ENCODE results near the gene ERBB2.
"Not testable (repeated sequence)": the region's sequence is repeated elsewhere in the genome, so short reads cannot be mapped to it uniquely, and the experiment has no call there.

The ERBB2 gene

DNA sequence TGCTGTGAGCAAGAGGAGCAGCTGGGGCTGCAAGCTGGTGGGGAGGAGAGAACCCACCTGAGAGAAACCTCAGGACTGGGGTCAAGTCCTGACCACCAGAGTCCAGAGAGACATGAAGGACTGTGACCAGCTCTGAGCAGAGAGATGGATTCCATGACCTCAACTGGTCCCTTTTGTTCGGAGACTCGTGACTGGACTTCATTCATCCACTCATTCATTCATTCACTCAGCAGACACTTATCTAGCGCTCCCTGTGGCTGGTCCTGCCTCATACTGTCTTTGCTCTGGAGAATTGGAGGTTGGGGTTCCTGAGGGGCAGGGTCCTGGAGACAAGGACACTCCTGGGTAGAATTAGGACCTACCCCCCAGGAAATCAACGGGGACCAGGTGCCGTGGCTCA is 4.0 kb downstream of the ERBB2 start:
- DNase-seq (ENCODE audit: low read depth), result no peak

DNA sequence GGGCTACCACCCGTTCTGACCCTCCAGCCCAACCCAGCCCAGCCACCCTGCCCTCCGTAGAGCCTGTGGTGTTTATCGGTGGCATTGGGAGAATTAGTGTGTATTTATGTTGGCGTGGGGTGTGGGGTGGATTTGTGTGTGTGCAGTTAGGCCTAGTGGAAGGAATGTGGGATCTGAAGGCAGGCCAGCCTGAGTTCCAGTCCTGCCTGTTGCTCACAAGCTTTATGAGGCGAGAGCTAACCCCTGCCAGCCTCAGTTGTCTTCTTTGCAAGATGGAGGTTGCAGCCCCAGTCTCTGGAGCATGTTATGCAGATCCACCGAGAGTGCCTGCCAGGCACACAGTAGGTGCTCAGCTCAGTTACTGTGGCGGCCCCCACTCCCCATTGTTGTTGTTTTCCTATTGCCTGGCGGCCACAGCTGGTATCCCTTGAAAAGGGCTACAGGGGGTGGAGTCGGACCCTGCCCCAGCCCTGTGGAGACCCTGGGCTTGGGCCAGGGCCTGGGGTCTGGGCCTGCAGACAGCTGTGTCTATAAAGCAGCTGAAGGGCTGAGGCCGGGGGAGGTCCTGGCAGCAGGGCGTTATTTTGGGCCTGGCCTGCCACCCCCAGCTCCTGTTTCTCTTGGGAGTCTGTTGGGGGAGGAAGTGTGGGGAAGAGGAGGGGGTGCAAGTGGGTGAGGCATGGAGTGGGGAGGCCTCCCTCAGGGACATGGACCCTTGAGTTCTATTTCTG is 5.1 kb downstream of the ERBB2 start:
- DNase-seq (ENCODE audit: low read depth), result no peak

- DNase-seq (ENCODE audit: low read depth), result no peak
Measured at GRCh38 chr17:39705786-39706348, 6.0 kb downstream of the ERBB2 start.

GRCh38 chr17:39706383-39706782 is 6.5 kb downstream of the ERBB2 start:
- no peak for DNase-seq (ENCODE audit: low read depth)

GRCh38 chr17:39706921-39707337 is 7.1 kb downstream of the ERBB2 start:
- DNase-seq (ENCODE audit: low read depth), result no peak

GRCh38 chr17:39709319-39709997 is 9.6 kb downstream of the ERBB2 start:
- DNase-seq (ENCODE audit: low read depth), result no peak

- no peak for DNase-seq (ENCODE audit: low read depth)
Measured at GRCh38 chr17:39709998-39710964, 10.4 kb downstream of the ERBB2 start.

DNA sequence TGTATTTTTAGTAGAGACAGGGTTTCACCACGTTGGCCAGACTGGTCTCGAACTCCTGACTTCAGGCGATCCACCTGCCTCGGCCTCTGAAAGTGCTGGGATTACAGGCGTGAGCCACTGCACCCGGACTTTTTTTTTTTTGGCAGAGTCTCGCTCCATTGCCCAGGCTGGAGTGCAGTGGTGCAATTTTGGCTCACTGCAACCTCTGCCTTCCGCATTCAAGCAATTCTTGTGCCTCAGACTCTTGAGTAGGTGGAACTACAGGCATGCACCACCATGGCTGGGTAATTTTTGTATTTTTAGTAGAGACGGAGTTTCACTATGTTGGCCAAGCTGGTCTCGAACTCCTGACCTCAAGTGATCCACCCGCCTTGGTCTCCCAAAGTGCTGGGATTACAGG is 11.2 kb downstream of the ERBB2 start:
- not testable (repeated sequence) for DNase-seq (ENCODE audit: low read depth)

- DNase-seq (ENCODE audit: low read depth), result no peak
Measured at GRCh38 chr17:39711851-39712250, 12.0 kb downstream of the ERBB2 start.

DNA sequence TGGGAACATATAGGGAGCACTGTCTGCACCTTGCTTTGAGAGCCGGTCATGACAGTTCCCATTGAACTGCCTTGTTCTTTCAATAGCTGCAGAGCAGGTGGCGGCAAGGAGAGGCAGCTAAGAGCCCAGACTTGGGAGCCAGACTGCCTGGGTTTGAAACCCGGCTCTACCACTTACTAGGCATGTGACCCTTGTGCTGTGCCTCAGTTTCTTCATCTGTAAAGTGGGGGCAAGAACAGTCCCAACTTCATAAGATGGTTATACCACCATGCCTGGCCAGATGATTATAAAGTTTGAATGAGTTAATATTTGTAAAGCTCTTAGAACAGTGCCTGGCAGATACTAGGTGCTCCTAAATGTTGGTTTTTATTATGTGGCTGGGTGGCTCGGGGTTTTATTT is 14.4 kb downstream of the ERBB2 start:
- DNase-seq (ENCODE audit: low read depth), result no peak

GRCh38 chr17:39715375-39716072 is 15.7 kb downstream of the ERBB2 start:
- no peak for DNase-seq (ENCODE audit: low read depth)

GRCh38 chr17:39716073-39716818 is 16.4 kb downstream of the ERBB2 start:
- DNase-seq (ENCODE audit: low read depth), result no peak

DNA sequence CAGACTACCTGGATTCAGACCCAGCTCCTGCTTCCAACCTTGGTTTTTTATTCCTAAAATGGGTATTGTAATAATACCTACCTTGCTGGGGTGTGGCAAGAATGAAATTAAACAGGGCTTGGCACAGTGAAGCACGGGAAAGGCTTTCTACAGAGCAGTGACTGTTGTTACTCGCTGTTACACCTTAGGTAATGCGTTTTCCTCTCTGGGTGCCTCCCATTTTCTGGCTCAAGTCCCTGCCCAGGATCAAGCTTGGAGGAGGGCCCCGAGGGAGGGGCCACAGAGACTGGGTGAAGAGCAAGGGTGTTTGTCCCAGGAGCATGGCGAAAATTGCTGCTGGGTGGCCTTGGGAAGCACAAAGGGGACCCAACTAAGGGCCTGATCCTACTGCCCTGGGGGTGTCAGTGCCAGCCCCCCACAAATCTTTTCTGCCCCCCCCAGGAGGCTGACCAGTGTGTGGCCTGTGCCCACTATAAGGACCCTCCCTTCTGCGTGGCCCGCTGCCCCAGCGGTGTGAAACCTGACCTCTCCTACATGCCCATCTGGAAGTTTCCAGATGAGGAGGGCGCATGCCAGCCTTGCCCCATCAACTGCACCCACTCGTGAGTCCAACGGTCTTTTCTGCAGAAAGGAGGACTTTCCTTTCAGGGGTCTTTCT is 17.1 kb downstream of the ERBB2 start:
- no peak for DNase-seq (ENCODE audit: low read depth)

- no peak for DNase-seq (ENCODE audit: low read depth)
Measured at GRCh38 chr17:39717660-39718059, 17.8 kb downstream of the ERBB2 start.

- no peak for DNase-seq (ENCODE audit: low read depth)
Measured at GRCh38 chr17:39719563-39720355, 19.9 kb downstream of the ERBB2 start.

DNA sequence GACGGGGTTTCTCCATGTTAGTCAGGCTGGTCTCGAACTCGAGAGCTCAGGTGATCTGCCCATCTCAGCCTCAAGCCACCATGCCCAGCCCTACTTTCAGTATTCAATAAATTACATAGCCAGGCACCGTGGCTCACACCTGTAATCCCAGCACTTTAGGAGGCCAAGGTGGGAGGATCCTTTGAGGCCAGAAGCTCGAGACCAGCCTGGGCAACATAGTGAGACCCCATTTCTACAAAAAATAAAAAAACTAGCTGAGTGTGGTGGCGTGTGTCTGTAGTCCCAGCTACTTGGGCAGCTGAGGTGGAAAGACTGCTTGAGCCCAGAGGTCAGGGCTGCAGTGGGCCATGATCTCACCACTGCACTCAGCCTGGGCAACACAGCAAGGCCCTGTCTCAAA is 22.2 kb downstream of the ERBB2 start:
- DNase-seq (ENCODE audit: low read depth), result no peak

GRCh38 chr17:39722965-39723848 is 23.3 kb downstream of the ERBB2 start:
- peak; percentile 23 for DNase-seq (ENCODE audit: low read depth)

DNA sequence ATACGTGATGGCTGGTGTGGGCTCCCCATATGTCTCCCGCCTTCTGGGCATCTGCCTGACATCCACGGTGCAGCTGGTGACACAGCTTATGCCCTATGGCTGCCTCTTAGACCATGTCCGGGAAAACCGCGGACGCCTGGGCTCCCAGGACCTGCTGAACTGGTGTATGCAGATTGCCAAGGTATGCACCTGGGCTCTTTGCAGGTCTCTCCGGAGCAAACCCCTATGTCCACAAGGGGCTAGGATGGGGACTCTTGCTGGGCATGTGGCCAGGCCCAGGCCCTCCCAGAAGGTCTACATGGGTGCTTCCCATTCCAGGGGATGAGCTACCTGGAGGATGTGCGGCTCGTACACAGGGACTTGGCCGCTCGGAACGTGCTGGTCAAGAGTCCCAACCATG is 24.9 kb downstream of the ERBB2 start:
- no peak for DNase-seq (ENCODE audit: low read depth)

All from activated T-cell treated with anti-CD3 and anti-CD28 coated beads for 48 hours (primary cell).